NCI-H524 (cell line): ENCODE data around the gene PCP4L1.

ENCODE experiments used
- DNase-seq, 2 experiments: peaks; one replicate each; lab custom pipeline; 2025; lab: John Stamatoyannopoulos, UW

Gene PCP4L1

DNA sequence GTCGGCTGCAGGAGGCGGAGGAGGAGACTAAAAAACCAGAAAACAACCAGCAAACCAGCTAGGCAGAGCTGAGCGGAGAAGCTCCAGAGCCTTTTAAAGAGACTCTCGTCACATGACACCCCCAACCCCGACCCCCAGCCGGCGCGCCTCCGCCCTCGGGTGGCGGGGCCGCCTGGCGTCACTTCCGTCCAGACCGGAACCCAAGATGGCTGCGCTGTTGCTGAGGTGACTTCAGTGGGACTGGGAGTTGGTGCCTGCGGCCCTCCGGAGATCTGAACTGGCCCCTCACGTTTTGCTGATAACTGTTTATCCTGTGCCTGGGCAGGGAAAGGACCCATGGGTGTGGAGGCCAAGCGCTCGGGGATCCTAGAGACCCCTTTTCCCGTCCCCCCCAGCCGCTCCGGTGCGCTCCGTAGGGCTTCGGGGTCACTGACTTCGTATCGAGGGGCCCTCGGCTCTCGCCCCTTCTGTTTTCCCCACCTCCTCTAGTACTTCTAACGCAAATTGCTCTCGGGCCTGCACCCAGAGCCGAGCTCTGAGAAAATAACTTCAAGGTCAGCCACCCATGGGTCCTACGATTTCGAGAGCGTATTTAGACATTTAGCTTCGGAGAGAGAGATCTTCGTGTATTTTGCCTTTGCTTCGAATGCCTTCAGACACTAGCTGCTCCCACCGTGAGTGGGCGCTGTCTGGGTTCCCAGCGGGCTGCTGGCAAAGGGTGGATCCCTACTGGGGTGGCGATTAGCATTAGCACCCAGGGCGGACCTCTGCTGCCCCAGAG is 55.8 kb downstream of the PCP4L1 start, which contains the start of gene SDHC:
Gene SDHC, plus strand, starts transcription at position 181 of the 781 bp plus-strand sequence. Its CDS starts 25 bp downstream, at position 206.
- DNase-seq = peak; percentile 67 to 86

DNA sequence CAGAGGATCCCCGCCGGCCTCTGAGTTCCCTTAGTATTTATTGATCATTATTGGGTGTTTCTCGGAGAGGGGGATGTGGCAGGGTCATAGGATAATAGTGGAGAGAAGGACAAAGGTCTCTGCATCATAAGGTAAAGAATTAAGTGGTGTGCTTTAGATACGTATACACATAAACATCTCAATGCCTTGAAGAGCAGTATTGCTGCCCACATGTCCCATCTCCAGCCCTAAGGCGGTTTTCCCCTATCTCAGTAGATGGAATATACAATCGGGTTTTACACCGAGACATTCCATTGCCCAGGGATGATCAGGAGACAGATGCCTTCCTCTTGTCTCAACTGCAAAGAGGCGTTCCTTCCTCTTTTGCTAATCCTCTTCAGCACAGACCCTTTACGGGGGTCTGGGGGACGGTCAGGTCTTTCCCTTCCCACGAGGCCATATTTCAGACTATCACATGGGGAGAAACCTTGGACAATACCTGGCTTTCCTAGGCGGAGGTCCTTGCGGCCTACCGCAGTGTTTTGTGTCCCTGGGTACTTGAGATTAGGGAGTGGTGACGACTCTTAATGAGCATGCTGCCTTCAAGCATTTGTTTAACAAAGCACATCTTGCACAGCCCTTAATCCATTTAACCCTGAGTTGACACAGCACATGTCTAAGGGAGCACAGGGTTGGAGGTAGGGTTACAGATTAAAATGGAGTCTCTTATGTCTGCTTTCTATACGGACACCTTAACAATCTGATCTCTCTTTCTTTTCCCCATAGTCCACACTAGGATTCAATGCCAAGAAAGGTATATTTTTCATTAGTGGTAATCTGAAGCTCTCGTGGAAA is 57.5 kb downstream of the PCP4L1 start:
- peak; percentile 67 to 70 for DNase-seq

DNA sequence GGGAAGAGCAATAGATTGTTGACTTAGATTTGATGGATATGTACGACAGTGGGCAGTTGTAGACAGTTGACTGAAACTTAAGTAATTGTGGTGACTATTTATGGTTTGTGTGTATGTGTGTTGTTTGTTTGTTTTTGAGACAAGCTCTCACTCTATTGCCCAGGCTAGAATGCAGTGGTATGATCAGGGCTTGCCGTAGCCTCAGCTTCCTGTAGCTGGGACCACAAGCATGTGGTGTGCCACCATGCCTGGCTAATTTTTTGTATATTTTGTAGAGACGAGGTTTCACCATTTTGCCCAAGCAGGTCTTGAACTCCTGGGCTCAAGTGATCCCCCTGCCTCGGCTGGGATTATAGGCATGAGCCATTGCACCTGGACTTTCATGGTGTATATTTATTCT is 65.5 kb downstream of the PCP4L1 start:
- no peak for DNase-seq

DNA sequence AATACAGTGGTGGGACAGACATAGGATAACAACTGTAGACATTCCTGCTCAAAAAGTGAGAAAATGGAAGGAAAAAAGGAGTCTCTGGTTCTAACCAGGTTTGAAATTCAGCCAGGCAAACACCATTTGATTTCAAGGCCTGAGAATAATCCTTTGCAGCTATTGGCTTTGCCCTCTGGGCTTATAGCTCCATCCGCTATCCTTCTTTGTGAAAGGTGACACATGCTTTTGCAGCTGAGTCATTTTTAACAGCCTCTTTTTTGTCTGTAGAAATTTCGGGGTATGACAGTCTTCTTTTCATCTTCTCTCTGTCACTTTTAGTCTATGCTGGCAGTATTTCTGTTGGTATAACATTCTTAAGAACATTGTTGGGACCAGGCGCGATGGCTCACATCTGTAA is 71.8 kb downstream of the PCP4L1 start:
- DNase-seq = no peak

DNA sequence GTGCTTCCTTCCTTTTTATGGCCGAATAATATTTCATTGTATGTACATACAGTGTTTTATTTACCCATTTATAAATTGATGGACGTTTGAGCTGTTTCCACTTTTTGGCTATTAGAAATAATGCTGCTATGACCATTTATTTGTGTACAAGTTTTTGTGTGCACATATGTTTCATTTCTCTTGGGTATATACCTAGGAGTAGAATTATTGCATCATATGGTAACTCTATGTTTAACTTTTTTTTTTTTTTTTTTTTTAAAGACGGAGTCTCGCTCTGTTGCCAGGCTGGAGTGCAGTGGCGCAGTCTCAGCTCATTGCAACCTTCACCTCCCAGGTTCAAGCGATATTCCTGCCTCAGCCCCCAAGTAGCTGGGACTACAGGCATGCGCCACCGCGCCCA is 74.6 kb downstream of the PCP4L1 start:
- no peak for DNase-seq
